GM10266 (cell line): ENCODE data around the gene TEX47.

Experiments used
- DNase-seq: peaks from one replicate; pipeline ENCODE4 v3.0.0; 2012; ENCODE audit errors: extremely low spot score
- TF ChIP-seq, protein P1 (sequence below): IDR thresholded peaks from 2 replicates; pipeline ENCODE4 v1.5.1; 2012; ENCODE audit warnings: mild to moderate bottlenecking, low read depth; ENCODE audit not compliant: control insufficient read depth, insufficient read depth; ENCODE audit errors: missing control alignments

Gene TEX47

GRCh38 chr7:88801046-88801445 is 5.5 kb upstream of the TEX47 start:
- TF ChIP-seq, protein P1, sequence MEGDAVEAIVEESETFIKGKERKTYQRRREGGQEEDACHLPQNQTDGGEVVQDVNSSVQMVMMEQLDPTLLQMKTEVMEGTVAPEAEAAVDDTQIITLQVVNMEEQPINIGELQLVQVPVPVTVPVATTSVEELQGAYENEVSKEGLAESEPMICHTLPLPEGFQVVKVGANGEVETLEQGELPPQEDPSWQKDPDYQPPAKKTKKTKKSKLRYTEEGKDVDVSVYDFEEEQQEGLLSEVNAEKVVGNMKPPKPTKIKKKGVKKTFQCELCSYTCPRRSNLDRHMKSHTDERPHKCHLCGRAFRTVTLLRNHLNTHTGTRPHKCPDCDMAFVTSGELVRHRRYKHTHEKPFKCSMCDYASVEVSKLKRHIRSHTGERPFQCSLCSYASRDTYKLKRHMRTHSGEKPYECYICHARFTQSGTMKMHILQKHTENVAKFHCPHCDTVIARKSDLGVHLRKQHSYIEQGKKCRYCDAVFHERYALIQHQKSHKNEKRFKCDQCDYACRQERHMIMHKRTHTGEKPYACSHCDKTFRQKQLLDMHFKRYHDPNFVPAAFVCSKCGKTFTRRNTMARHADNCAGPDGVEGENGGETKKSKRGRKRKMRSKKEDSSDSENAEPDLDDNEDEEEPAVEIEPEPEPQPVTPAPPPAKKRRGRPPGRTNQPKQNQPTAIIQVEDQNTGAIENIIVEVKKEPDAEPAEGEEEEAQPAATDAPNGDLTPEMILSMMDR = no peak
- no peak for DNase-seq

DNA sequence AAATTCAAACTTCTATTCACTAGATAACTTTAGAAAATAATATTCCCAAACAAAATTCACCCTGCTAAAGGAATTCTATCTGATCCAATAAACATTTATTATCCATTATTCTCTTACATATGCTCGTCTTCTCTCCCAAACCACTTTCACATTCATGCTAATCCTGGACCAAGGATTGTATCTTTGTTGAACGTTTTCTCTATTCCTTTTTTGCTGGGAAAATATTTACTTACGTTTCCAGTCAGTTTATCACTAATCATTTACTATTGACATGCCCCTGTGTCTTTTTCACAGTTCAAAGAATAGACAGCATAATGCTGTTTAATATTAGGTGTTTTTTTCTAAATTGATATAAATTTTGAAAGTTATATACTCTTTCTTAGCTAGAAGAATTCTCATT is 3.2 kb downstream of the TEX47 start:
- no peak for DNase-seq

DNA sequence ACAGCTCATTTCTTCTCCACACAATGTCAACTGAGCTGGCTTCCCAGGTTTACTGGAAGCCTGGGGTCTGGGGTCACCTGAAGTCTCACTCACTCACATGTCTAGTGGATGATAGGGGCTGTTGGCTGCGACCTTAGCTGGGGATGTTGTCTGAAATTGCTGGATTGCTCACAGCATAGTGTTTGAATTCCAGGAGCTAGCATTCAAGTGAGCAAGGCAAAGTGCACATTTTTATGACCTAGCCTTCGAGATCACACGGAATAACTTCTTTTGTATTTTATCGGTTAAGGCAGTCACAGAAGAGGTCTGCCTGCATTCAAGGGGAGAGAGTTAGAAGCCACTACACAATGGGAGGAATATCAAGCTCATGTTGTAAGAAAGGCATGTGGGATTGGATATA is 3.6 kb downstream of the TEX47 start:
- DNase-seq = no peak
- TF ChIP-seq, protein P1 = no peak

More for the DNA sequence above, 3.2 kb downstream of the TEX47 start:
- TF ChIP-seq, protein P1 = no peak

DNA sequence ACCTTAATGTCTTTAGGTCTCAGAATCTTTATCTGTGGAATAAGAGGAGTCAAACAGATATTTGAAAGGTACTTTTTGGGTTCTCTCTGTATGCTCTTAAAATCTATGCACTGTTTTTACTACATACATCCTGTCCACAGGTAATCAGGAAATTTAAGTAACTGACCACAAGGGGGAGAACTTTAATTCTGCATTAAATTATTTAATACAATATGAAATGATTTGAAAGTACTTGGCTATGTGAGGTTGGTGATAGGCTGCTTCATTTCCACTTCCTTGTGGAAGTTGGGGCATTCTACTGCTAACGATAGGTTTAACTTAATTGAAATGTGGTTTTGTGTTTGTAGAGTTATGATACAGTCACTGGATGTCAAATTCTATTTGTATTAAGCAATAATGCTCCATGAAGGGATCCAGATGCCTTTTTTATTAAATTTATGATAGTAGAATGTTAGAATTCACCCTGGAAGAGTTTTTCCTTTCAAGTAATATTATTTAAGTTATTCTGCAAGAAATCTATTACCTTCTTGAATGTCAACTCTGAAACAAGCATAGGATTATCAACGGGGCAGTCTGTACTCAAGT is 6.0 kb downstream of the TEX47 start:
- no peak for DNase-seq
- TF ChIP-seq, protein P1 = peak; percentile 43

GRCh38 chr7:88787777-88788176 is 7.8 kb downstream of the TEX47 start:
- TF ChIP-seq, protein P1 = no peak

DNA sequence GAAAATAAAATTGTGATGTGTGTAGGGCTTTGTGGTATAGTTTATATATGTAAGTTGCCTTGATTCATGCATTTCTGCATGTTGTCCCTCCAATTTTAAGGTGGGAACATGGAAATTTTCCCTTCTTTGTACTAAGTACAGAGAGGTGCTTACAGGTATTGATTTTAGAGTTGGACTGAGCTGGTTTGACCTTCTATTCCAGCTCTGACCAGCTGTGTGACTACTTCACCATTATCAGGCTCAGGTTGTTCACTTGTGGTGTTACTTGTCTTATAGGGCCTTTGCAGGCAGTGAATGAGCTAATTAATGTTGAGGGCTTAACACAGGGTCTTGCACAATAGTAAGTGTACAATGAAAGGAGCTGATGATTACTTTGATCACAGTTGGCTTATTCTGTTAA is 19.7 kb downstream of the TEX47 start:
- TF ChIP-seq, protein P1 = no peak
- no peak for DNase-seq

More at GRCh38 chr7:88787777-88788176, 7.8 kb downstream of the TEX47 start:
- no peak for DNase-seq

DNA sequence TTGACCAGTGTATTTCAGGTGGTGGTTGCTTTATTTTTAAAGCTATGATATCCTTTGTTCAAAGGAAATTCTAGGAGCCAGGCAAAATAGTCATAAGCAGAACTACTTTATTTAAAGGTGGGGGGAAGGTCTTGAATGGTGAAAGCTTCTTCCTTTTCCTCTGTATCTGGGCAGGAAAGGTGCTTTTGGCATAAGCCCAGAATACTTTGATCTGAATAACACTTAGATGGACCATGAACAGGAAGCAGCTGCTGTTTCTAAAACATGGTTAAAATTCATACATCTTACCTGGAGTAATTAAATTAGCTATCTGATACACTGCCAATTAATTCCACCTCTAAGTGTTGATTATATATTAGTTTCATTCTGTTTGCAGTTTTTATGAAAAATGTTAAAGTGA is 22.8 kb downstream of the TEX47 start:
- TF ChIP-seq, protein P1 = no peak
- no peak for DNase-seq
